C4-2B (cell line): ENCODE data around the gene ADGRE2.
"Not testable (repeated sequence)": the region's sequence is repeated elsewhere in the genome, so short reads cannot be mapped to it uniquely, and the experiment has no call there.

Source experiments
- H3K27ac ChIP-seq: fragments of 450-650 bp; 2 replicates; pipeline ENCODE4 v1.5.1; 2017
- CTCF ChIP-seq: fragments of 450-650 bp; conservative IDR thresholded peaks from 2 replicates; pipeline ENCODE4 v1.5.1; 2017; ENCODE audit warnings: mild to moderate bottlenecking
- ZFX ChIP-seq: fragments of 450-650 bp; IDR thresholded peaks from 2 replicates; pipeline ENCODE4 v1.6.1; 2017

ADGRE2 gene

GRCh38 chr19:14778110-14778845 lies at the start of gene ADGRE2:
Gene ADGRE2 (minus strand): TSS chr19:14778560. CDS start chr19:14776756, 1,804 bp downstream.
- not testable (repeated sequence) for H3K27ac ChIP-seq

- no peak overlapping the region for H3K27ac ChIP-seq
- TF ChIP-seq CTCF (no peak), ZFX (no peak)
Observed at GRCh38 chr19:14826006-14826405, 47.6 kb upstream of the ADGRE2 start.

GRCh38 chr19:14821937-14822336 lies 43.6 kb upstream of the ADGRE2 start:
- H3K27ac ChIP-seq: no peak overlapping the region
- TF ChIP-seq ZFX: no peak
- TF ChIP-seq CTCF: no peak

- H3K27ac ChIP-seq: no peak overlapping the region
- no peak for TF ChIP-seq ZFX
- no peak for TF ChIP-seq CTCF
Observed at GRCh38 chr19:14818588-14818987, 40.2 kb upstream of the ADGRE2 start.

GRCh38 chr19:14817052-14817451 lies 38.7 kb upstream of the ADGRE2 start:
- H3K27ac ChIP-seq: no peak overlapping the region
- TF ChIP-seq ZFX (no peak), CTCF (no peak)

GRCh38 chr19:14814982-14815652 lies 36.8 kb upstream of the ADGRE2 start:
- TF ChIP-seq CTCF (no peak), ZFX (no peak)
- no peak overlapping the region for H3K27ac ChIP-seq

- H3K27ac ChIP-seq: no peak overlapping the region
- TF ChIP-seq CTCF: no peak
- TF ChIP-seq ZFX: no peak
Observed at GRCh38 chr19:14809272-14810057, 31.1 kb upstream of the ADGRE2 start.
